Measurements from ENCODE around the gene TRIO.

DNA sequence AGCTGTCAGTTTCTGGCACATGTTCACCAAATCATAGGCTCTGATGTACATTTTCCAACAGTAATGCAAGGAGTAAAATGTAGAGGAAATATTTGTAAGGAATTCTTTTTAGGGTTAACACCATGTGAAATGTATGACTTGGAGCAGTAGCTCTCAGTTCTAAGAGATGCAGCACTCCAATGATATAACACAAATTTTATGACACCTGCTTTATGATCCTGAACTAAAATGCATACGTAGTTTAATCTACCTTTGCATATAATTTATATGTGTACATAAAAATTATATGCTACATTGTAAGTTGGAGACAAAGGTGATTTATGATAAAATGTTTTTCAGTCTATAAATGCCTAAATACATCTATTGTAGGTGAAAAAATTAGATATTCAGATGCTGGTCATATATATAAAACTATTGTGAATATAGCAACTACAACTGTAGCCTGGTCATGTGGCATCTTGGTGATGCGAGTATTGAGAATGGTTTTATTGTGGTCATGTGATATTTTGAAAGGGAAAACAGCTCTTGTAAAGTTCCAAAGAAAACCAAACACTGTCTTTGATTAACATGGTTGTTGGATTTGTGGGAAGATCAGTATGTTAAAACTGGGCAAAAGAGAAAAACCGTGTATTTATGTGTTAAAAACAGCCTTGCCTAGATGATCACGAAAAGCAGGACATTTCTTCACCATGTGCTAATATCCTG lies 171.0 kb downstream of the TRIO start:
- TF ChIP-seq, protein P1, sequence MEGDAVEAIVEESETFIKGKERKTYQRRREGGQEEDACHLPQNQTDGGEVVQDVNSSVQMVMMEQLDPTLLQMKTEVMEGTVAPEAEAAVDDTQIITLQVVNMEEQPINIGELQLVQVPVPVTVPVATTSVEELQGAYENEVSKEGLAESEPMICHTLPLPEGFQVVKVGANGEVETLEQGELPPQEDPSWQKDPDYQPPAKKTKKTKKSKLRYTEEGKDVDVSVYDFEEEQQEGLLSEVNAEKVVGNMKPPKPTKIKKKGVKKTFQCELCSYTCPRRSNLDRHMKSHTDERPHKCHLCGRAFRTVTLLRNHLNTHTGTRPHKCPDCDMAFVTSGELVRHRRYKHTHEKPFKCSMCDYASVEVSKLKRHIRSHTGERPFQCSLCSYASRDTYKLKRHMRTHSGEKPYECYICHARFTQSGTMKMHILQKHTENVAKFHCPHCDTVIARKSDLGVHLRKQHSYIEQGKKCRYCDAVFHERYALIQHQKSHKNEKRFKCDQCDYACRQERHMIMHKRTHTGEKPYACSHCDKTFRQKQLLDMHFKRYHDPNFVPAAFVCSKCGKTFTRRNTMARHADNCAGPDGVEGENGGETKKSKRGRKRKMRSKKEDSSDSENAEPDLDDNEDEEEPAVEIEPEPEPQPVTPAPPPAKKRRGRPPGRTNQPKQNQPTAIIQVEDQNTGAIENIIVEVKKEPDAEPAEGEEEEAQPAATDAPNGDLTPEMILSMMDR (conservative IDR thresholded peaks at IDR 0.05; ENCODE audit: low read depth, low read length) = no peak
- no peak for TF ChIP-seq EZH2 (IDR thresholded peaks at IDR 0.05; ENCODE audit: borderline replicate concordance, low read depth, low read length, poor library complexity, severe bottlenecking)

Measured in A673 (cell line).